GM18909 (cell line): Measurements from ENCODE around the gene ZSCAN12.
"Not testable (repeated sequence)": the region's sequence is repeated elsewhere in the genome, so short reads cannot be mapped to it uniquely, and the experiment has no call there.

Source experiments
- ATAC-seq: cut with Tn5 transposase; IDR thresholded peaks from one replicate; pipeline ENCODE4 v1.9.1; 2021; ENCODE audit warnings: mild to moderate bottlenecking; ENCODE audit not compliant: unreplicated experiment, poor library complexity

The ZSCAN12 gene

GRCh38 chr6:28400122-28400451, 540 bp upstream of the ZSCAN12 start:
- no peak for ATAC-seq

GRCh38 chr6:28395918-28396317, 3.6 kb downstream of the ZSCAN12 start:
- no peak for ATAC-seq

GRCh38 chr6:28393912-28394662, 5.5 kb downstream of the ZSCAN12 start:
- ATAC-seq, result no peak

GRCh38 chr6:28390688-28391087, 8.9 kb downstream of the ZSCAN12 start:
- ATAC-seq, result no peak

GRCh38 chr6:28384143-28384533, 15.4 kb downstream of the ZSCAN12 start:
- no peak for ATAC-seq

- ATAC-seq, result peak; percentile 94
These were observed 16.1 kb downstream of the ZSCAN12 start for GRCh38 chr6:28383235-28384142.

GRCh38 chr6:28380381-28380780, 19.2 kb downstream of the ZSCAN12 start:
- ATAC-seq, result no peak

GRCh38 chr6:28378644-28379043, 20.9 kb downstream of the ZSCAN12 start:
- ATAC-seq, result no peak

GRCh38 chr6:28377879-28378278, 21.7 kb downstream of the ZSCAN12 start:
- ATAC-seq, result no peak

- no peak for ATAC-seq
These were observed 25.6 kb downstream of the ZSCAN12 start for GRCh38 chr6:28373925-28374324.

GRCh38 chr6:28371706-28372451, 27.7 kb downstream of the ZSCAN12 start:
- no peak for ATAC-seq

GRCh38 chr6:28371280-28371679, 28.3 kb downstream of the ZSCAN12 start:
- no peak for ATAC-seq

- no peak for ATAC-seq
These were observed 29.1 kb downstream of the ZSCAN12 start for GRCh38 chr6:28370440-28370839.

GRCh38 chr6:28369463-28369862, 30.1 kb downstream of the ZSCAN12 start:
- ATAC-seq, result no peak

GRCh38 chr6:28368522-28368921, 31.0 kb downstream of the ZSCAN12 start:
- no peak for ATAC-seq

- not testable (repeated sequence) for ATAC-seq
These were observed 34.0 kb downstream of the ZSCAN12 start for GRCh38 chr6:28365590-28365989.

GRCh38 chr6:28360961-28361360, 38.6 kb downstream of the ZSCAN12 start:
- no peak for ATAC-seq

- ATAC-seq, result not testable (repeated sequence)
These were observed 40.0 kb downstream of the ZSCAN12 start for GRCh38 chr6:28359562-28359961.

- no peak for ATAC-seq
These were observed 42.5 kb downstream of the ZSCAN12 start for GRCh38 chr6:28357036-28357435.

GRCh38 chr6:28356666-28357020, 42.9 kb downstream of the ZSCAN12 start:
- ATAC-seq, result no peak
